ENCODE results near the gene HIP1.
"Not testable (repeated sequence)": the region's sequence is repeated elsewhere in the genome, so short reads cannot be mapped to it uniquely, and the experiment has no call there.

HIP1 gene

DNA sequence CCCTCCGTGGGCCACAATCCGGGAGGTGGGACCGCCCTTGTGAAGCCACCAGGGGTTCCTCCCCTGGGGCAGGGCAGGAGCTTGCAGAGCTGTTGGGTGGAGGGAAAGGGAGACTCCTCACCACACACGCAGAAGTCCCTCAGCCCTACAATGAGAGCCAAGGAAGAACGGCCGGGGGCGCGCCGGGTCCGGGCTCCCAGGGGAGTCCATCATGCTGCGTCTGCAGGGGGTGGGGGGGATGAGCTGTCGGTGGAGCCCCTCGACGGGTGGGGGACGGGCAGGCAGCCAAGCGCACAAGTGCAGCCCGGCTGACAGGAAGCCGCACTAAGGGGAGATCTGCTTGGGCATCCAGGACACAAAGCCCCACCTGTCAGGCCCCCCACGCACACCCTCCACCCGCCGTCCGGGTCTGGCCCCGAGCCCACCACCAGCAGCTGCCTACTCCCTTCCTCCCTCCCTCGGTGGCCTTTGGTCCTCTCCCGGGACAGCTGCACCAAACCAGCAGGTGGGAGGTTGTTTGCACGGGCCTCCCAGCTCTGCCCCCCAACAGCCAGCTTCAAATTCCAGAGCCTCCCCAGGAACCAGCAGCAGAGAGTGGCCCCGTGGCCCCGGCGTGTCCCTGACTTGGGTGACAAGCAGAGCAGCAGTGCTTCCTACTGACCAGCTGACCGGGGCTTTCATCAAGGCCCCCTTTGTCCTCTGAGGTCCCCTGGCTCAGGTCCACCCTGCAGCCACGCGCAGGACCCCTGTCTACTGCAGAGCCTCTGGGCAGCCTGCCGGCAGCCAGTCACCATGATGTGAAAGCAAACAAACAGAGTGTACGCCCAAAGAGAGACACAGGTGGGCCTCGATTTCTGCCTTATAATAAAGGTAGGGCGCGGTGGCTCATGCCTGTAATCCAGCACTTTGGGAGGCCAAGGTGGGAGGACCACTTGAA lies 50.3 kb downstream of the HIP1 start:
- no peak overlapping the region for H3K4me2 ChIP-seq (ENCODE audit: low read length)
- no peaks in the 10 kb centered on the region for H3K36me3 ChIP-seq (ENCODE audit: insufficient read depth, low read length)
- H3K9me3 ChIP-seq (ENCODE audit: low read length) = no peaks in the 10 kb centered on the region
- H3K9ac ChIP-seq (ENCODE audit: low read length) = no peak overlapping the region
- no peaks in the 10 kb centered on the region for H3F3A ChIP-seq (ENCODE audit: insufficient read depth, low read length)
- H3K4me1 ChIP-seq (ENCODE audit: insufficient read depth, low read length, severe bottlenecking) = no peaks in the 10 kb centered on the region
- H3K4me3 ChIP-seq (ENCODE audit: low read depth, low read length, poor library complexity, severe bottlenecking) = no peak overlapping the region
- H3K9me2 ChIP-seq (ENCODE audit: low read depth, low read length) = no peaks in the 10 kb centered on the region
- no peaks in the 10 kb centered on the region for H4K20me1 ChIP-seq (ENCODE audit: insufficient read depth, low read length)
- H3K27ac ChIP-seq (ENCODE audit: low read depth, low read length, poor library complexity, severe bottlenecking) = no peak overlapping the region
- H3K27me3 ChIP-seq (ENCODE audit: insufficient read depth, low read length) = peaks cover 4% of the 10 kb centered on the region; the same call in 1 of the 2 replicates
- no peaks in the 10 kb centered on the region for H3K79me2 ChIP-seq (ENCODE audit: insufficient read depth, low read length)
- TF ChIP-seq EZH2 (IDR thresholded peaks at IDR 0.05; ENCODE audit: borderline replicate concordance, low read length) = no peak
- TF ChIP-seq, protein P1, sequence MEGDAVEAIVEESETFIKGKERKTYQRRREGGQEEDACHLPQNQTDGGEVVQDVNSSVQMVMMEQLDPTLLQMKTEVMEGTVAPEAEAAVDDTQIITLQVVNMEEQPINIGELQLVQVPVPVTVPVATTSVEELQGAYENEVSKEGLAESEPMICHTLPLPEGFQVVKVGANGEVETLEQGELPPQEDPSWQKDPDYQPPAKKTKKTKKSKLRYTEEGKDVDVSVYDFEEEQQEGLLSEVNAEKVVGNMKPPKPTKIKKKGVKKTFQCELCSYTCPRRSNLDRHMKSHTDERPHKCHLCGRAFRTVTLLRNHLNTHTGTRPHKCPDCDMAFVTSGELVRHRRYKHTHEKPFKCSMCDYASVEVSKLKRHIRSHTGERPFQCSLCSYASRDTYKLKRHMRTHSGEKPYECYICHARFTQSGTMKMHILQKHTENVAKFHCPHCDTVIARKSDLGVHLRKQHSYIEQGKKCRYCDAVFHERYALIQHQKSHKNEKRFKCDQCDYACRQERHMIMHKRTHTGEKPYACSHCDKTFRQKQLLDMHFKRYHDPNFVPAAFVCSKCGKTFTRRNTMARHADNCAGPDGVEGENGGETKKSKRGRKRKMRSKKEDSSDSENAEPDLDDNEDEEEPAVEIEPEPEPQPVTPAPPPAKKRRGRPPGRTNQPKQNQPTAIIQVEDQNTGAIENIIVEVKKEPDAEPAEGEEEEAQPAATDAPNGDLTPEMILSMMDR (IDR thresholded peaks at IDR 0.05; ENCODE audit: low read length) = no peak
- no peak overlapping the region for H2AFZ ChIP-seq (ENCODE audit: low read length)

DNA sequence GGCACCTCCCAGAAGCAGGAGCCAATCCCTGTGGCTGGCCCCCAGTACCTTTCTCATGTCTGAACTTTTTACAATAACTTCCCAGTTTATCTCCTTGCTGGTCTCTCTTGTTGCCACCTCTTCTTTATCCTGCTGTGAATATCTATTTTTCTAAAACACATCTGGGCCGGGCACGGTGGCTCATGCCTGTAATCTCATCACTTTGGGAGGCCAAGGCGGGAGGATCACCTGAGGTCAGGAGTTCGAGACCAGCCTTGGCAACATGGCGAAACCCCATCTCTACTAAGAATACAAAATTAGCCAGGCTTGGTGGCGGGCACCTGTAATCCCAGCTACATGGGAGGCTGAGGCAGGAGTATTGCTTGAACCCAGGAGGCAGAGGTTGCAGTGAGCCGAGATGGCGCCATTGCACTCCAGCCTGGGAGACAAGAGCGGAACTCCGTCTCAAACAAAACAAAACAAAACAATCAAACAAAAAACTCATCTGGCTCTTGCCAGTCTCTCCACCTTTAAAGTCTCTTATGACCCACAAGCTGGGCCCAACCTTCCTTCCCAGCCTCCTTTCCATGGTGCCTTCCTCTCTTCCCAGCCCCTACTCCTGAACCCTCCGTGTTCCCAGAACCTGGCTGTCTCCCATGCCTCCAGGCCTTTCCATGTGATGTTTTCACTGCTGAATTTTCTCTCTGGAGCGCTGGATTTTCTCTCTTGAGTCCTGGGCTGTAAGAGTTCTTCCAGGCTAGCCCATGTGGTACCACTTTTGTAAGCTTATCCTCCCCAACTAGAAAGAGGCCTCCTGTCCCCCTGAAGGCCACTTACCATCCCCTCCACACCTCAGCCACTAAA lies 51.3 kb downstream of the HIP1 start:
- TF ChIP-seq EZH2 (IDR thresholded peaks at IDR 0.05; ENCODE audit: borderline replicate concordance, low read length) = no peak
- TF ChIP-seq, protein P1 (IDR thresholded peaks at IDR 0.05; ENCODE audit: low read length) = no peak
- Histone ChIP-seq H3K4me2 (ENCODE audit: low read length) (no peak overlapping the region), H3K9me2 (ENCODE audit: low read depth, low read length) (no peaks in the 10 kb centered on the region), H3K4me1 (ENCODE audit: insufficient read depth, low read length, severe bottlenecking) (no peaks in the 10 kb centered on the region), H3K4me3 (ENCODE audit: low read depth, low read length, poor library complexity, severe bottlenecking) (no peak overlapping the region), H3K9me3 (ENCODE audit: low read length) (no peaks in the 10 kb centered on the region), H3F3A (ENCODE audit: insufficient read depth, low read length) (no peaks in the 10 kb centered on the region), H4K20me1 (ENCODE audit: insufficient read depth, low read length) (no peaks in the 10 kb centered on the region), H3K27me3 (ENCODE audit: insufficient read depth, low read length) (no peaks in the 10 kb centered on the region), H2AFZ (ENCODE audit: low read length) (no peak overlapping the region), H3K27ac (ENCODE audit: low read depth, low read length, poor library complexity, severe bottlenecking) (no peak overlapping the region), H3K9ac (ENCODE audit: low read length) (no peak overlapping the region), H3K79me2 (ENCODE audit: insufficient read depth, low read length) (no peaks in the 10 kb centered on the region), H3K36me3 (ENCODE audit: insufficient read depth, low read length) (no peaks in the 10 kb centered on the region)

DNA sequence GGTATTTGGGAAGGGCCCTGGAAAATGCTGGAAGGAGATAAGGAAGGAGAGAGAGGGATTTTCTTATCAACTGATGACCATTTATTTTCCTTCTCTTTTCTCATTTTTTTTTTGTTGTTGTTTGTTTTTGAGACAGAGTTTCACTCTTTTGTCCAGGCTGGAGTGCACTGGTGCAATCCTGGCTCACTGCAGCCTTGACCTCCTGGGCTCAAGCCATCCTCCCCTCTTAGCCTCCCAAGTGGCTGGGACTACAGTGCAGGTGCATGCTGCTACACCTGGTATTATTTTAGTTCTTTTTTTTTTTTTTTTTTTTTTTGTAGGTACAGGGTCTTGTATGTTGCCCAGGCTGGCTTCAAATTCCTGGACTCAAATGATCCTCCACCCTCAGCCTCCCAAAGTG lies 52.2 kb downstream of the HIP1 start:
- Histone ChIP-seq H3K4me1 (ENCODE audit: insufficient read depth, low read length, severe bottlenecking) (no peaks in the 10 kb centered on the region), H3K4me2 (ENCODE audit: low read length) (no peak overlapping the region), H4K20me1 (ENCODE audit: insufficient read depth, low read length) (no peaks in the 10 kb centered on the region), H2AFZ (ENCODE audit: low read length) (no peak overlapping the region), H3K27ac (ENCODE audit: low read depth, low read length, poor library complexity, severe bottlenecking) (no peak overlapping the region), H3K9ac (ENCODE audit: low read length) (no peak overlapping the region), H3K9me3 (ENCODE audit: low read length) (no peaks in the 10 kb centered on the region), H3K36me3 (ENCODE audit: insufficient read depth, low read length) (no peaks in the 10 kb centered on the region), H3K79me2 (ENCODE audit: insufficient read depth, low read length) (no peaks in the 10 kb centered on the region), H3K9me2 (ENCODE audit: low read depth, low read length) (no peaks in the 10 kb centered on the region), H3F3A (ENCODE audit: insufficient read depth, low read length) (no peaks in the 10 kb centered on the region), H3K27me3 (ENCODE audit: insufficient read depth, low read length) (no peaks in the 10 kb centered on the region), H3K4me3 (ENCODE audit: low read depth, low read length, poor library complexity, severe bottlenecking) (no peak overlapping the region)
- TF ChIP-seq, protein P1 (IDR thresholded peaks at IDR 0.05; ENCODE audit: low read length) = no peak
- TF ChIP-seq EZH2 (IDR thresholded peaks at IDR 0.05; ENCODE audit: borderline replicate concordance, low read length) = no peak

DNA sequence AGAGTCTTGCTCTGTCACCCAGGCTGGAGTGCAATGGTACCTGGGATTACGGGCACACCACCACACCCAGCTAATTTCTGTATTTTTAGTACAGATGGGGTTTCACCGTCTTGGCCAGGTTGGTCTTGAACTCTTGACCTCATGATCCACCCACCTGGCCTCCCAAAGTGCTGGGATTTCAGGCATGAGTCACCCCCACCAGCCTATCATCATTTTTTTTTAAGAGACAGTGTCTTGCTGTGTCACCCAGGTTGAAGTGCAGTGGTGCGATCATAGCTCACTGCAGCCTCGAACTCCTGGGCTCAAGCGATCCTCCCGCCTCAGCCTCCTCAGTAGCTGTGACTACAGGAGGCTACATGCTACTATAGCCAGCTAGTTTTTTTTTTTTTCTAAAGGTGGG lies 56.7 kb downstream of the HIP1 start:
- H3K27ac ChIP-seq (ENCODE audit: low read depth, low read length, poor library complexity, severe bottlenecking); H3K4me1 ChIP-seq (ENCODE audit: insufficient read depth, low read length, severe bottlenecking); H3K9me3 ChIP-seq (ENCODE audit: low read length); H2AFZ ChIP-seq (ENCODE audit: low read length); H3K4me2 ChIP-seq (ENCODE audit: low read length); H3F3A ChIP-seq (ENCODE audit: insufficient read depth, low read length); H3K79me2 ChIP-seq (ENCODE audit: insufficient read depth, low read length); H3K9me2 ChIP-seq (ENCODE audit: low read depth, low read length); H3K36me3 ChIP-seq (ENCODE audit: insufficient read depth, low read length); H3K4me3 ChIP-seq (ENCODE audit: low read depth, low read length, poor library complexity, severe bottlenecking); H4K20me1 ChIP-seq (ENCODE audit: insufficient read depth, low read length); H3K9ac ChIP-seq (ENCODE audit: low read length); H3K27me3 ChIP-seq (ENCODE audit: insufficient read depth, low read length): not testable (repeated sequence)
